IMR-90 (cell line): ENCODE measurements around the gene LY6G6F. TPM values are rescaled to one million over a fixed set of nuclear protein-coding genes. Genes with fewer than 3 reads are reported as not detected.

Experiments used
- ATAC-seq: fragments of 200-7000 bp; cut with Tn5 transposase; 2 replicates; pipeline ENCODE4 v1.9.1; 2020; ENCODE audit warnings: low read depth, mild to moderate bottlenecking, moderate library complexity
- BruUV-seq: library from RNA; stranded (reverse); fragments of 400-500 nt; replicated peaks from 2 replicates; lab custom pipeline; 2021; lab: Mats Ljungman, UMichigan
- CTCF ChIA-PET: fragments of 300-600 bp; formaldehyde crosslinking; extraction: SDS; loops from one replicate; lab custom pipeline; 2021; ENCODE audit warnings: antibody characterized with exemption; lab: Yijun Ruan, JAX
- POLR2A ChIA-PET: fragments of 300-600 bp; sonication (Branson Sonifier 250); formaldehyde crosslinking; loops from one replicate; lab custom pipeline; 2022; ENCODE audit warnings: antibody characterized with exemption; ENCODE audit not compliant: unreplicated experiment; lab: Charles Lee
- DNase-seq: peaks from one replicate; pipeline ENCODE4 v3.0.0; 2013
- H2AFZ ChIP-seq: replicated peaks from 2 replicates; pipeline ENCODE3; 2013; ENCODE audit warnings: low read length, mild to moderate bottlenecking; ENCODE audit not compliant: poor library complexity
- H2AK5ac ChIP-seq: 2 replicates; pipeline ENCODE4 v1.6.1; 2013; ENCODE audit warnings: low read depth, low read length, inconsistent platforms
- H2AK9ac ChIP-seq: replicated peaks from 2 replicates; pipeline ENCODE3; 2013; ENCODE audit warnings: mild to moderate bottlenecking, low read depth, low read length, moderate library complexity; ENCODE audit not compliant: poor library complexity
- H2BK120ac ChIP-seq: 2 replicates; pipeline ENCODE4 v1.6.1; 2013; ENCODE audit warnings: low read depth, low read length, inconsistent platforms
- H2BK15ac ChIP-seq: 3 replicates; pipeline ENCODE4 v1.6.1; 2013; ENCODE audit warnings: low read depth, low read length, inconsistent platforms
- H2BK20ac ChIP-seq: 2 replicates; pipeline ENCODE4 v1.6.1; 2013; ENCODE audit warnings: low read depth, mild to moderate bottlenecking, inconsistent platforms, low read length, moderate library complexity
- H2BK5ac ChIP-seq: 2 replicates; pipeline ENCODE4 v1.6.1; 2013; ENCODE audit warnings: mild to moderate bottlenecking, low read depth, low read length, inconsistent platforms; ENCODE audit not compliant: poor library complexity, severe bottlenecking
- H3K14ac ChIP-seq: replicated peaks from 2 replicates; pipeline ENCODE4 v1.6.1; 2013; ENCODE audit warnings: low read depth, low read length, inconsistent platforms
- H3K18ac ChIP-seq: 2 replicates; pipeline ENCODE4 v1.6.1; 2013; ENCODE audit warnings: low read depth, low read length, control low read depth
- H3K23ac ChIP-seq: 2 replicates; pipeline ENCODE4 v1.6.1; 2013; ENCODE audit warnings: low read depth, low read length, inconsistent platforms
- H3K27ac ChIP-seq: 2 replicates; pipeline ENCODE4 v1.5.1; 2013; ENCODE audit warnings: mild to moderate bottlenecking, control low read depth, low read length; ENCODE audit not compliant: insufficient read depth
- H3K27me3 ChIP-seq: 2 replicates; pipeline ENCODE4 v1.6.1; 2013; ENCODE audit warnings: low read length; ENCODE audit not compliant: control insufficient read depth, insufficient read depth
- H3K36me3 ChIP-seq: 2 replicates; pipeline ENCODE4 v1.6.1; 2013; ENCODE audit warnings: low read length, mixed read lengths; ENCODE audit not compliant: control insufficient read depth, insufficient read depth
- H3K4ac ChIP-seq: 2 replicates; pipeline ENCODE4 v1.6.1; 2013; ENCODE audit warnings: low read depth, low read length, inconsistent platforms
- H3K4me1 ChIP-seq: 2 replicates; pipeline ENCODE4 v1.6.1; 2013; ENCODE audit warnings: low read length, mixed read lengths; ENCODE audit not compliant: control insufficient read depth, insufficient read depth
- H3K4me2 ChIP-seq: 2 replicates; pipeline ENCODE4 v1.6.1; 2013; ENCODE audit warnings: low read depth, mild to moderate bottlenecking, control low read depth, low read length, moderate library complexity
- H3K4me3 ChIP-seq: 2 replicates; pipeline ENCODE4 v1.5.1; 2013; ENCODE audit warnings: low read depth, mild to moderate bottlenecking, control low read depth, low read length, moderate library complexity; ENCODE audit not compliant: insufficient read depth
- H3K56ac ChIP-seq: 2 replicates; pipeline ENCODE4 v1.6.1; 2013; ENCODE audit warnings: low read length, inconsistent platforms; ENCODE audit not compliant: insufficient read depth; ENCODE audit errors: extremely low read depth
- H3K79me1 ChIP-seq, 2 experiments: 2 replicates each; pipeline ENCODE4 v1.6.1; 2013; ENCODE audit warnings: low read length in 2 of 2, inconsistent platforms in 1 of 2, low read depth in 1 of 2
- H3K9ac ChIP-seq: 2 replicates; pipeline ENCODE4 v1.6.1; 2013; ENCODE audit warnings: low read depth, low read length, control low read depth
- H3K9me1 ChIP-seq: 2 replicates; pipeline ENCODE4 v1.6.1; 2013; ENCODE audit warnings: low read length, inconsistent platforms; ENCODE audit not compliant: insufficient read depth
- H3K9me3 ChIP-seq: 2 replicates; pipeline ENCODE4 v1.6.1; 2013; ENCODE audit warnings: low read length; ENCODE audit not compliant: control insufficient read depth, insufficient read depth
- H4K20me1 ChIP-seq: 2 replicates; pipeline ENCODE4 v1.6.1; 2013; ENCODE audit warnings: low read length, inconsistent platforms; ENCODE audit not compliant: insufficient read depth
- H4K5ac ChIP-seq: 2 replicates; pipeline ENCODE4 v1.6.1; 2013; ENCODE audit warnings: mild to moderate bottlenecking, low read depth, low read length, control low read depth
- H4K8ac ChIP-seq, 2 experiments: 2 replicates each; pipeline ENCODE4 v1.6.1; 2013; ENCODE audit warnings: low read depth in 2 of 2, low read length in 2 of 2, control low read depth in 1 of 2, inconsistent platforms in 1 of 2
- H4K91ac ChIP-seq: 2 replicates; pipeline ENCODE4 v1.6.1; 2013; ENCODE audit warnings: low read depth, low read length, inconsistent platforms; ENCODE audit not compliant: insufficient read depth
- BHLHE40 ChIP-seq: fragments of 150-350 bp; IDR thresholded peaks from 2 replicates; pipeline ENCODE4 v1.6.1; 2016; ENCODE audit warnings: mild to moderate bottlenecking, low read depth, low read length
- CEBPB ChIP-seq: IDR thresholded peaks from 2 replicates; pipeline ENCODE4 v1.6.1; 2012; ENCODE audit warnings: low read depth, low read length, improper control_type of control experiment
- FOS ChIP-seq: fragments of 150-350 bp; IDR thresholded peaks from 2 replicates; pipeline ENCODE4 v1.6.1; 2016; ENCODE audit warnings: low read depth, low read length
- MAZ ChIP-seq: IDR thresholded peaks from 2 replicates; pipeline ENCODE4 v1.6.1; 2012; ENCODE audit warnings: low read depth, mild to moderate bottlenecking, low read length, improper control_type of control experiment, moderate library complexity, borderline replicate concordance
- MXI1 ChIP-seq: IDR thresholded peaks from 2 replicates; pipeline ENCODE4 v1.6.1; 2012; ENCODE audit warnings: low read depth, mild to moderate bottlenecking, low read length, moderate library complexity, borderline replicate concordance
- POLR2A ChIP-seq: IDR thresholded peaks from 2 replicates; pipeline ENCODE4 v1.6.1; 2012; ENCODE audit warnings: mild to moderate bottlenecking, low read depth, low read length
- RCOR1 ChIP-seq: IDR thresholded peaks from 2 replicates; pipeline ENCODE4 v1.6.1; 2012; ENCODE audit warnings: mild to moderate bottlenecking, low read length, improper control_type of control experiment; ENCODE audit not compliant: insufficient replicate concordance
- SMC3 ChIP-seq: fragments of 150-350 bp; IDR thresholded peaks from 2 replicates; pipeline ENCODE4 v1.6.1; 2016; ENCODE audit warnings: low read depth, mild to moderate bottlenecking, antibody characterized with exemption, low read length, moderate library complexity
- WGBS, 2 experiments: methylation state at CpG; one replicate each; pipeline versions ENCODE4 v1.1.5 to v1.1.7; 2013; ENCODE audit warnings: missing lambda C conversion rate in 2 of 2; ENCODE audit not compliant: insufficient read length in 1 of 2; ENCODE audit errors: extremely low coverage in 2 of 2; 5-methylcytosine and 5-hydroxymethylcytosine counted together
- dilution Hi-C: fragments of 300-500 bp; cut with HindIII; formaldehyde crosslinking; loops from one replicate; pipeline ENCODE4 v1.14.3; 2018; ENCODE audit warnings: low sequenced_read_pairs; ENCODE audit not compliant: unreplicated experiment
- in situ Hi-C: fragments of 300-500 bp; cut with MboI; formaldehyde crosslinking; loops from 3 replicates; pipeline ENCODE4 v1.14.3; 2019; ENCODE audit warnings: low sequenced_read_pairs, inconsistent platforms, mixed read lengths
- intact Hi-C: fragments of 100-400 bp; cut with micrococcal nuclease; formaldehyde crosslinking; loops from 2 replicates; pipeline ENCODE4 v1.10.0; 2022
- polyA plus RNA-seq, 3 experiments: library from polyadenylated mRNA; depleted of rRNA; stranded (reverse); fragments of >200 nt; gene quantifications; 2 replicates each; pipeline ENCODE4 v1.2.3, GENCODE V29; 2012; ENCODE audit warnings: low replicate concordance in 1 of 3
- total RNA-seq: library from RNA; depleted of rRNA; stranded (reverse); fragments of >200 nt; gene quantifications from 2 replicates; pipeline ENCODE4 v1.2.3, GENCODE V29; 2012

Gene LY6G6F
- total and polyA plus RNA-seq, 2 of the 4 experiments (the other 2 are of a cell fraction), result not detected

- peak within 1 kb of the TSS; percentile 82 for H2BK5ac ChIP-seq
- H4K5ac ChIP-seq, result peak within 1 kb of the TSS; percentile 48
- peak within 1 kb of the TSS; percentile 30 for H3K18ac ChIP-seq
- H3K9me1 ChIP-seq, result 0 out of 2 replicates have a peak, but pooled peaks cover 3% of the 10 kb centered on the region
- 0% methylated on average over 5 of the region's 39 CpGs; no CpG with 5 or more reads in 1 of the 2 experiments for WGBS, 2 experiments
- peak within 1 kb of the TSS; percentile 93 for H3K14ac ChIP-seq
- in situ Hi-C loops, result no loop called here
- H4K8ac ChIP-seq, result peak within 1 kb of the TSS; percentile 61 to 98
- peak within 1 kb of the TSS; percentile 65 for H2BK20ac ChIP-seq
- ChIA-PET POLR2A (no interaction called here), CTCF (interaction anchor here (1.3 kb wide), 1 partner anchor 13 kb away, joined by 5 read pairs; the partner anchor contains the start of gene BAG6)
- BruUV-seq, result no TSS peak
- peak within 1 kb of the TSS; percentile 80 for H3K4ac ChIP-seq
- H3K79me1 ChIP-seq, result peaks cover 16 to 84% of the 10 kb centered on the region in 2 experiments
- H3K4me2 ChIP-seq, result peak within 1 kb of the TSS; percentile 87
- peak within 1 kb of the TSS; percentile 90 for H2AFZ ChIP-seq
- H2AK5ac ChIP-seq, result peak within 1 kb of the TSS; percentile 96
- TF ChIP-seq BHLHE40 (peak; percentile 48; the same call in 1 of the 2 replicates), FOS (no peak), RCOR1 (no peak), POLR2A (no peak), MAZ (peak; percentile 11; the same call in 1 of the 2 replicates), SMC3 (no peak), MXI1 (peak; percentile 74; the same call in 1 of the 2 replicates), CEBPB (peak; percentile 57)
- peaks cover 14% of the 10 kb centered on the region for H3K4me1 ChIP-seq
- intact Hi-C loops, result loop anchor here (2.0 to 5.0 kb wide), 2 partner anchors 118 to 167 kb away; partner anchors contain the start of genes ATP6V1G2 and NFKBIL1
- ATAC-seq (peak; percentile 32), DNase-seq (peak; percentile 94)
- H3K23ac ChIP-seq, result peak within 1 kb of the TSS; percentile 93
- peak within 1 kb of the TSS; percentile 63; the same call in 2 of the 3 replicates for H2BK15ac ChIP-seq
- peak within 1 kb of the TSS; percentile 90 for H4K91ac ChIP-seq
- H3K9ac ChIP-seq, result peak within 1 kb of the TSS; percentile 78
- peak within 1 kb of the TSS; percentile 74 for H3K4me3 ChIP-seq
- dilution Hi-C loops, result no loop called here
- H3K56ac ChIP-seq, result peak within 1 kb of the TSS; percentile 86
- peak within 1 kb of the TSS; percentile 99 for H2AK9ac ChIP-seq
- peak within 1 kb of the TSS; percentile 75 for H2BK120ac ChIP-seq
- H3K27ac ChIP-seq, result peak within 1 kb of the TSS; percentile 87
- H3K36me3 ChIP-seq, result peaks cover 33% of the 10 kb centered on the region
- no peaks in the 10 kb centered on the region for H3K27me3 ChIP-seq
- no peaks in the 10 kb centered on the region; the same call in none of the 2 replicates for H4K20me1 ChIP-seq
- no peaks in the 10 kb centered on the region for H3K9me3 ChIP-seq
Observed at GRCh38 chr6:31664790-31665500, 41.7 kb upstream of the LY6G6F start, which contains the start of gene GPANK1. Gene GPANK1, minus strand, starts transcription at chr6:31664997. Its CDS starts 519 bp downstream, at chr6:31664478.
